DOHH2 (cell line): ENCODE measurements around the gene OR2F2.

Source experiments
- CTCF ChIP-seq: fragments of 200-600 bp; sonication (generic); IDR thresholded peaks from one replicate; pipeline ENCODE4 v1.5.1; 2014; ENCODE audit warnings: antibody characterized with exemption, mild to moderate bottlenecking, low read depth, low read length; ENCODE audit not compliant: poor library complexity, severe bottlenecking
- EZH2phosphoT487 ChIP-seq: fragments of 200-600 bp; sonication (generic); IDR thresholded peaks from 2 replicates; pipeline ENCODE4 v1.6.1; 2017; ENCODE audit warnings: borderline replicate concordance, mild to moderate bottlenecking, antibody characterized with exemption, low read length, moderate library complexity, mixed read lengths

- TF ChIP-seq CTCF = no peak
- no peak for TF ChIP-seq EZH2phosphoT487
Measured at GRCh38 chr7:143898810-143899209, 36.2 kb upstream of the OR2F2 start.
